Measurements from ENCODE around the gene TPD52L1. TPM values are rescaled to one million over a fixed set of nuclear protein-coding genes. Genes with fewer than 3 reads are reported as not detected.
"Not testable (repeated sequence)": the region's sequence is repeated elsewhere in the genome, so short reads cannot be mapped to it uniquely, and the experiment has no call there.

Gene TPD52L1
- total and polyA plus RNA-seq, 2 donors (not counting 3 experiments of a cell fraction or from before 2014, with no cell fraction given) = 0.29 to 0.37 TPM

- peaks cover 5% of the 10 kb centered on the region for H3K4me1 ChIP-seq (ENCODE audit: control insufficient read depth, extremely low read depth, insufficient read depth, low read length)
- FAIRE-seq = no peak
- TF ChIP-seq POLR2AphosphoS5 (IDR thresholded peaks at IDR 0.05; ENCODE audit: insufficient read depth, low read depth, low read length) (no peak), JUN (IDR thresholded peaks at IDR 0.05; ENCODE audit: borderline replicate concordance, insufficient read depth, insufficient read length, low read depth) (no peak), MYC (IDR thresholded peaks at IDR 0.05; ENCODE audit: low read depth, low read length) (no peak), GATA2 (IDR thresholded peaks at IDR 0.05; ENCODE audit: insufficient read depth, insufficient read length, low read depth, low read length) (no peak), POLR2A (IDR thresholded peaks at IDR 0.05; ENCODE audit: low read depth, low read length) (no peak), FOS (IDR thresholded peaks at IDR 0.05; ENCODE audit: borderline replicate concordance, insufficient read depth, low read length) (no peak), EZH2 (IDR thresholded peaks at IDR 0.05; ENCODE audit: borderline replicate concordance, low read depth, low read length, severe bottlenecking) (no peak)
- TF ChIP-seq, protein P1, sequence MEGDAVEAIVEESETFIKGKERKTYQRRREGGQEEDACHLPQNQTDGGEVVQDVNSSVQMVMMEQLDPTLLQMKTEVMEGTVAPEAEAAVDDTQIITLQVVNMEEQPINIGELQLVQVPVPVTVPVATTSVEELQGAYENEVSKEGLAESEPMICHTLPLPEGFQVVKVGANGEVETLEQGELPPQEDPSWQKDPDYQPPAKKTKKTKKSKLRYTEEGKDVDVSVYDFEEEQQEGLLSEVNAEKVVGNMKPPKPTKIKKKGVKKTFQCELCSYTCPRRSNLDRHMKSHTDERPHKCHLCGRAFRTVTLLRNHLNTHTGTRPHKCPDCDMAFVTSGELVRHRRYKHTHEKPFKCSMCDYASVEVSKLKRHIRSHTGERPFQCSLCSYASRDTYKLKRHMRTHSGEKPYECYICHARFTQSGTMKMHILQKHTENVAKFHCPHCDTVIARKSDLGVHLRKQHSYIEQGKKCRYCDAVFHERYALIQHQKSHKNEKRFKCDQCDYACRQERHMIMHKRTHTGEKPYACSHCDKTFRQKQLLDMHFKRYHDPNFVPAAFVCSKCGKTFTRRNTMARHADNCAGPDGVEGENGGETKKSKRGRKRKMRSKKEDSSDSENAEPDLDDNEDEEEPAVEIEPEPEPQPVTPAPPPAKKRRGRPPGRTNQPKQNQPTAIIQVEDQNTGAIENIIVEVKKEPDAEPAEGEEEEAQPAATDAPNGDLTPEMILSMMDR (IDR thresholded peaks at IDR 0.05; ENCODE audit: extremely low read depth in 1 of 2, insufficient read depth in 1 of 2, low read depth in 1 of 2, low read length in 2 of 2) = no peak
- TF ChIP-seq, protein P2, sequence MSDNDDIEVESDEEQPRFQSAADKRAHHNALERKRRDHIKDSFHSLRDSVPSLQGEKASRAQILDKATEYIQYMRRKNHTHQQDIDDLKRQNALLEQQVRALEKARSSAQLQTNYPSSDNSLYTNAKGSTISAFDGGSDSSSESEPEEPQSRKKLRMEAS (IDR thresholded peaks at IDR 0.05; ENCODE audit: insufficient read depth, insufficient read length) = no peak
- no peaks in the 10 kb centered on the region for H3K79me2 ChIP-seq (ENCODE audit: control insufficient read depth, insufficient read depth, low read length)
- H3K36me3 ChIP-seq (ENCODE audit: control insufficient read depth in 2 of 2, extremely low read depth in 1 of 2, insufficient read depth in 2 of 2, low read length in 2 of 2) = no peaks in the 10 kb centered on the region
- H3K27ac ChIP-seq (ENCODE audit: insufficient read depth, low read depth, low read length) = no peak overlapping the region
- ChIA-PET POLR2A (no interaction called here), CTCF (interaction anchor here (0.8 kb wide), 1 partner anchor 34 kb away, joined by 3 read pairs; no protein-coding TSS in a partner anchor)
- H3K4me3 ChIP-seq (replicated peaks in 1 of 3; ENCODE audit: insufficient read depth in 1 of 3, low read depth in 1 of 3, low read length in 3 of 3) = no peak overlapping the region
- no peak overlapping the region for H3K4me2 ChIP-seq (ENCODE audit: insufficient read depth, low read length)
- dilution Hi-C loops (cut with MboI; ENCODE audit: extremely low pct_ligation_motif_present, low sequenced_read_pairs) (no loop called here), intact Hi-C loops (cut with micrococcal nuclease) (no loop called here)
- no peaks in the 10 kb centered on the region for H3K9me3 ChIP-seq (replicated peaks; ENCODE audit: control insufficient read depth, insufficient read depth, low read length)
- H3K9ac ChIP-seq (replicated peaks; ENCODE audit: extremely low read depth, insufficient read depth, low read length) = no peak overlapping the region
- H4K20me1 ChIP-seq (replicated peaks; ENCODE audit: control insufficient read depth, extremely low read depth, insufficient read depth, low read length) = no peaks in the 10 kb centered on the region
- BruUV-seq (replicated peaks) = no TSS peak
- DNase-seq (ENCODE audit: low read depth, low spot score) = no peak
- H3K9me1 ChIP-seq (replicated peaks; ENCODE audit: control insufficient read depth, extremely low read depth, insufficient read depth, low read length) = no peaks in the 10 kb centered on the region
- H2AFZ ChIP-seq (ENCODE audit: low read depth, low read length) = no peak overlapping the region
- peaks cover 0 to 3% of the 10 kb centered on the region in 2 experiments for H3K27me3 ChIP-seq (ENCODE audit: control insufficient read depth in 2 of 2, insufficient read depth in 2 of 2, low read length in 2 of 2)
Observed at GRCh38 chr6:125157725-125158124, 4.2 kb downstream of the TPD52L1 start.

- FAIRE-seq; H3K4me2 ChIP-seq (ENCODE audit: insufficient read depth, low read length); intact Hi-C loops (cut with micrococcal nuclease); H4K20me1 ChIP-seq (replicated peaks; ENCODE audit: control insufficient read depth, extremely low read depth, insufficient read depth, low read length); H3K9me1 ChIP-seq (replicated peaks; ENCODE audit: control insufficient read depth, extremely low read depth, insufficient read depth, low read length); H3K27me3 ChIP-seq (ENCODE audit: control insufficient read depth in 2 of 2, insufficient read depth in 2 of 2, low read length in 2 of 2); H2AFZ ChIP-seq (ENCODE audit: low read depth, low read length); H3K4me3 ChIP-seq (replicated peaks in 1 of 3; ENCODE audit: insufficient read depth in 1 of 3, low read depth in 1 of 3, low read length in 3 of 3); H3K27ac ChIP-seq (ENCODE audit: insufficient read depth, low read depth, low read length); H3K4me1 ChIP-seq (ENCODE audit: control insufficient read depth, extremely low read depth, insufficient read depth, low read length); BruUV-seq (replicated peaks); dilution Hi-C loops (cut with MboI; ENCODE audit: extremely low pct_ligation_motif_present, low sequenced_read_pairs); H3K79me2 ChIP-seq (ENCODE audit: control insufficient read depth, insufficient read depth, low read length); H3K36me3 ChIP-seq (ENCODE audit: control insufficient read depth in 2 of 2, extremely low read depth in 1 of 2, insufficient read depth in 2 of 2, low read length in 2 of 2); DNase-seq (ENCODE audit: low read depth, low spot score); POLR2A ChIA-PET; H3K9ac ChIP-seq (replicated peaks; ENCODE audit: extremely low read depth, insufficient read depth, low read length); H3K9me3 ChIP-seq (replicated peaks; ENCODE audit: control insufficient read depth, insufficient read depth, low read length): not testable (repeated sequence)
- CTCF ChIA-PET = interaction anchor here (1.1 to 2.7 kb wide), 3 partner anchors 10 to 29 kb away, joined by 3 to 13 read pairs (median 7); partner anchors contain the start of gene TPD52L1
Observed at GRCh38 chr6:125163339-125163738, 9.8 kb downstream of the TPD52L1 start.

Measured in endothelial cell of umbilical vein (primary cell).